Measurements from ENCODE around the gene PPP1R13B.
"Not testable (repeated sequence)": the region's sequence is repeated elsewhere in the genome, so short reads cannot be mapped to it uniquely, and the experiment has no call there.

The PPP1R13B gene

GRCh38 chr14:103861413-103862392, 14.3 kb upstream of the PPP1R13B start:
- DNase-seq (ENCODE audit: low read depth): no peak

GRCh38 chr14:103859416-103860202, 12.2 kb upstream of the PPP1R13B start:
- DNase-seq (ENCODE audit: low read depth): no peak

- DNase-seq (ENCODE audit: low read depth): no peak
Observed at GRCh38 chr14:103858063-103858781, 10.8 kb upstream of the PPP1R13B start.

GRCh38 chr14:103857256-103857655, 9.9 kb upstream of the PPP1R13B start:
- no peak for DNase-seq (ENCODE audit: low read depth)

- DNase-seq (ENCODE audit: low read depth): no peak
Observed at GRCh38 chr14:103856607-103857006, 9.2 kb upstream of the PPP1R13B start.

GRCh38 chr14:103856105-103856504, 8.7 kb upstream of the PPP1R13B start:
- no peak for DNase-seq (ENCODE audit: low read depth)

- DNase-seq (ENCODE audit: low read depth): no peak
Observed at GRCh38 chr14:103855734-103856095, 8.3 kb upstream of the PPP1R13B start.

- DNase-seq (ENCODE audit: low read depth): no peak
Observed at GRCh38 chr14:103854822-103855733, 7.7 kb upstream of the PPP1R13B start.

GRCh38 chr14:103854017-103854808, 6.8 kb upstream of the PPP1R13B start:
- no peak for DNase-seq (ENCODE audit: low read depth)

- DNase-seq (ENCODE audit: low read depth): no peak
Observed at GRCh38 chr14:103849151-103849886, 1.9 kb upstream of the PPP1R13B start.

GRCh38 chr14:103848175-103849077, 1.1 kb upstream of the PPP1R13B start:
- no peak for DNase-seq (ENCODE audit: low read depth)

GRCh38 chr14:103846543-103847450, 578 bp downstream of the PPP1R13B start:
- DNase-seq (ENCODE audit: low read depth): peak; percentile 19

GRCh38 chr14:103846097-103846496, 1.3 kb downstream of the PPP1R13B start:
- DNase-seq (ENCODE audit: low read depth): no peak

- DNase-seq (ENCODE audit: low read depth): no peak
Observed at GRCh38 chr14:103845327-103845726, 2.0 kb downstream of the PPP1R13B start.

- DNase-seq (ENCODE audit: low read depth): not testable (repeated sequence)
Observed at GRCh38 chr14:103841265-103841664, 6.1 kb downstream of the PPP1R13B start.

GRCh38 chr14:103840014-103840413, 7.4 kb downstream of the PPP1R13B start:
- DNase-seq (ENCODE audit: low read depth): no peak

GRCh38 chr14:103839579-103839978, 7.8 kb downstream of the PPP1R13B start:
- no peak for DNase-seq (ENCODE audit: low read depth)

- DNase-seq (ENCODE audit: low read depth): no peak
Observed at GRCh38 chr14:103838117-103838516, 9.3 kb downstream of the PPP1R13B start.
